Prostate gland (tissue), 2 donors: ENCODE data around the gene GDPD5. TPM values are rescaled to one million over a fixed set of nuclear protein-coding genes. Genes with fewer than 3 reads are reported as not detected.

Experiments used
- DNase-seq: peaks from one replicate; pipeline ENCODE4 v3.0.0-alpha.2; 2019; ENCODE audit warnings: low spot score
- H3K27ac ChIP-seq, 2 donors: fragments of 200-600 bp; sonication (generic); 2 replicates each; pipeline ENCODE4 v1.5.1; 2017 to 2019
- H3K27me3 ChIP-seq: fragments of 200-600 bp; sonication (generic); replicated peaks from 2 replicates; pipeline ENCODE4 v1.5.1; 2019; ENCODE audit not compliant: insufficient read depth
- H3K36me3 ChIP-seq, 2 donors: fragments of 200-600 bp; sonication (generic); 1 replicate in 1 of 2; 2 replicates in 1 of 2; pipeline versions ENCODE4 v1.5.1 to v1.8.1; 2017 to 2019
- H3K4me1 ChIP-seq: fragments of 200-600 bp; sonication (generic); replicated peaks from 2 replicates; pipeline ENCODE4 v1.5.1; 2019
- H3K4me3 ChIP-seq, 2 donors: fragments of 200-600 bp; sonication (generic); 2 replicates each; pipeline ENCODE4 v1.5.1; 2017 to 2019
- H3K9me3 ChIP-seq: fragments of 200-600 bp; sonication (generic); 2 replicates; pipeline ENCODE4 v1.5.1; 2017
- POLR2A ChIP-seq: fragments of 450-650 bp; IDR thresholded peaks from one replicate; pipeline ENCODE4 v1.6.1; 2016; ENCODE audit warnings: antibody characterized with exemption, mild to moderate bottlenecking
- POLR2AphosphoS5 ChIP-seq: sonication (generic); formaldehyde crosslinking; IDR thresholded peaks from one replicate; pipeline ENCODE4 v1.6.1; 2017; ENCODE audit warnings: antibody characterized with exemption
- WGBS: methylation state at CpG from one replicate; pipeline ENCODE4 v1.1.5; 2018; 5-methylcytosine and 5-hydroxymethylcytosine counted together
- intact Hi-C: fragments of 100-400 bp; cut with DNase I; formaldehyde crosslinking; loops from one replicate; pipeline ENCODE4 v1.14.2; 2022
- total RNA-seq, 2 donors: library from RNA; depleted of rRNA; stranded (reverse); fragments of >200 nt; gene quantifications; one replicate each; pipeline ENCODE4 v1.1.0, GENCODE V29; 2016
- TF ChIP-seq, protein P1 (sequence below), 4 experiments: fragments of 200-600 bp in 2 of 4; fragments of 450-650 bp in 2 of 4; sonication (generic) in 2 of 4; IDR thresholded peaks; 1 replicate in 3 of 4; 2 replicates in 1 of 4; pipeline ENCODE4 v1.5.1; 2016 to 2019; ENCODE audit warnings: antibody characterized with exemption in 4 of 4, mild to moderate bottlenecking in 2 of 4, moderate library complexity in 2 of 4

GDPD5 gene
- total RNA-seq, 2 donors from 2014 or later = 1.7 to 14.6 TPM

- DNase-seq = no peak
- no peaks in the 10 kb centered on the region for H3K36me3 ChIP-seq
- no peaks in the 10 kb centered on the region for H3K9me3 ChIP-seq
- no peaks in the 10 kb centered on the region for H3K27me3 ChIP-seq
- peaks cover 2% of the 10 kb centered on the region for H3K4me1 ChIP-seq
- WGBS = 10% methylated on average over 48 of the region's 51 CpGs
- TF ChIP-seq POLR2A (no peak), POLR2AphosphoS5 (no peak)
- TF ChIP-seq, protein P1, sequence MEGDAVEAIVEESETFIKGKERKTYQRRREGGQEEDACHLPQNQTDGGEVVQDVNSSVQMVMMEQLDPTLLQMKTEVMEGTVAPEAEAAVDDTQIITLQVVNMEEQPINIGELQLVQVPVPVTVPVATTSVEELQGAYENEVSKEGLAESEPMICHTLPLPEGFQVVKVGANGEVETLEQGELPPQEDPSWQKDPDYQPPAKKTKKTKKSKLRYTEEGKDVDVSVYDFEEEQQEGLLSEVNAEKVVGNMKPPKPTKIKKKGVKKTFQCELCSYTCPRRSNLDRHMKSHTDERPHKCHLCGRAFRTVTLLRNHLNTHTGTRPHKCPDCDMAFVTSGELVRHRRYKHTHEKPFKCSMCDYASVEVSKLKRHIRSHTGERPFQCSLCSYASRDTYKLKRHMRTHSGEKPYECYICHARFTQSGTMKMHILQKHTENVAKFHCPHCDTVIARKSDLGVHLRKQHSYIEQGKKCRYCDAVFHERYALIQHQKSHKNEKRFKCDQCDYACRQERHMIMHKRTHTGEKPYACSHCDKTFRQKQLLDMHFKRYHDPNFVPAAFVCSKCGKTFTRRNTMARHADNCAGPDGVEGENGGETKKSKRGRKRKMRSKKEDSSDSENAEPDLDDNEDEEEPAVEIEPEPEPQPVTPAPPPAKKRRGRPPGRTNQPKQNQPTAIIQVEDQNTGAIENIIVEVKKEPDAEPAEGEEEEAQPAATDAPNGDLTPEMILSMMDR (IDR thresholded peaks at IDR 0.05) = no peak
- intact Hi-C loops = loop anchor here (5.0 kb wide), 1 partner anchor 123 kb away; no protein-coding TSS in a partner anchor
- peak overlapping the region; percentile 56 for H3K4me3 ChIP-seq
- peak overlapping the region; percentile 39 to 52 for H3K27ac ChIP-seq
These were observed 892 bp downstream of the GDPD5 start for GRCh38 chr11:75524665-75525432.

GRCh38 chr11:75523811-75524664 is 1.7 kb downstream of the GDPD5 start:
- Histone ChIP-seq H3K36me3 (no peaks in the 10 kb centered on the region), H3K27me3 (no peaks in the 10 kb centered on the region), H3K27ac (no peak overlapping the region), H3K4me3 (no peak overlapping the region), H3K9me3 (no peaks in the 10 kb centered on the region), H3K4me1 (peaks cover 2% of the 10 kb centered on the region)
- intact Hi-C loops = no loop called here
- no peak for TF ChIP-seq POLR2A
- TF ChIP-seq POLR2AphosphoS5 = no peak
- TF ChIP-seq, protein P1 (IDR thresholded peaks at IDR 0.05) = no peak
- WGBS = 75% methylated on average over 10 of the region's 10 CpGs
- DNase-seq = no peak

DNA sequence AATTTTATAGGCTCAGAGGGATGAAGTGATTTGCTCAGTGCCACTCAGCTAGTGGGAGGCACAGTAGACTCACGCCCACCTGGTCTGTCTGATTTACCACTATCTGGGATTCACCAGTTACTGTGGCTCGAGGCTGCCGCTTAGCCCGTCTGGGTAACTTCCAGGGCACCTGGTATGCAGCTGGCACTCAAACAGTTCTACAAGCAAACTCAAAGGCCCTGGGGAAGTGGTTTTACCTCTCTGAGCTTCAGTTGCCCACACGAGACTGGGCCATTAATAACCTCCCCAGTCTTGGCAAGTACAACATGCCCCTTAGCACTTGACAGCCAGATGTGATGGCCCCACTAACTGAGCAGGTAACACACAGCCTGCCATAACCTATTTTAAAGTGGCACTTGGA is 2.6 kb downstream of the GDPD5 start:
- DNase-seq = no peak
- H3K9me3 ChIP-seq = no peaks in the 10 kb centered on the region
- H3K4me3 ChIP-seq = no peak overlapping the region
- H3K27ac ChIP-seq = no peak overlapping the region
- WGBS = 82% methylated on average over 5 of the region's 5 CpGs
- TF ChIP-seq, protein P1 (IDR thresholded peaks at IDR 0.05) = no peak
- TF ChIP-seq POLR2A (no peak), POLR2AphosphoS5 (no peak)
- H3K4me1 ChIP-seq = peaks cover 2% of the 10 kb centered on the region
- intact Hi-C loops = no loop called here
- no peaks in the 10 kb centered on the region for H3K36me3 ChIP-seq
- H3K27me3 ChIP-seq = no peaks in the 10 kb centered on the region

DNA sequence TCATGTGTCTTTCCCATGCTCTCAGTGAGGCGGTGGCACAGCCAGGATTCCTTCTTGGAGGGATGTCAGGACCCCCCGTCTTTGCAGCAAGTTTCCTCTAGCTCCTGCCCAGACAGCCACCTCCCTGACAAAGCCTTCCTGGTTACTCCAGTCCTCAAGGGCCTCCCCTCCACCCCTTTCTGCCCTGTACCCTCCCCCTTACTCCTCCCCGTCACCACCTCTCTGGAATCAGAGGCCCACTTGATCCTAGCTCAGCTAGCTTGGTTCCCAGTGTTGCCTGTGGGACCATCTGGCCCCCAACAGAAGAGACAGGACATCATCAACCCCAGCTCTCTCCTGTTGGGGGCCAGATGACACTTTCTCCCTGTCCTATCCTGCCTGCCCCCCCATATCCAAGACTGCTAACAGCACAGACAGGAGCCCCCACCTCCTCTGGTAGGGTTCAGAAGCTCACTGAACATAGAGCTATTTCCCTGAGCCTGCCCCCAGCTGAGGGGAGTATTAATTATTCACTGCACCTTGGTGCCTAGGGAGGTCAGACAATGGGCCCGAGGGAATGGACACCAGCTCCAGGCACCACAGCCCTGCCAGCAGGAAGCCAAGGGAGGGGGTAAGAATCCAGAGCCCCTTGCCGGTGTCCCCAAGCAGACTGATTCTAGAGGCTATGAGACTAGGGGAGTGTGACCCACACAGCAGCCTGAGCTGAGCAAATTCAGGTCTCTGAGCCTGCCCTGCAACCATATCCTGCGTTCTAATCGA is 3.3 kb downstream of the GDPD5 start:
- H3K27ac ChIP-seq = no peak overlapping the region
- no peaks in the 10 kb centered on the region for H3K36me3 ChIP-seq
- no peak for DNase-seq
- intact Hi-C loops = no loop called here
- TF ChIP-seq POLR2AphosphoS5 = no peak
- TF ChIP-seq, protein P1 (IDR thresholded peaks at IDR 0.05) = no peak
- no peaks in the 10 kb centered on the region for H3K9me3 ChIP-seq
- H3K27me3 ChIP-seq = no peaks in the 10 kb centered on the region
- H3K4me1 ChIP-seq = peaks cover 2% of the 10 kb centered on the region
- 89% methylated on average over 7 of the region's 7 CpGs for WGBS
- H3K4me3 ChIP-seq = no peak overlapping the region
